Psoas muscle (tissue), 8 donors: Measurements from ENCODE around the gene NEK6. TPM values are rescaled to one million over a fixed set of nuclear protein-coding genes. Genes with fewer than 3 reads are reported as not detected.
A peak's percentile ranks its signal among the peaks of the same experiment; 100 is the strongest.

ENCODE experiments used
- ATAC-seq, 4 donors: fragments of 200-7000 bp; cut with Tn5 transposase; one replicate each; pipeline ENCODE4 v1.9.1; 2020; ENCODE audit warnings: moderate library complexity in 3 of 4, mild to moderate bottlenecking in 2 of 4
- DNase-seq, 2 donors: peaks; one replicate each; pipeline ENCODE4 v3.0.0-alpha.2; 2020
- H3K27ac ChIP-seq: fragments of 200-600 bp; one replicate; pipeline ENCODE4 v1.8.0; 2022
- H3K27me3 ChIP-seq, 3 donors: fragments of 200-600 bp in 1 of 3; one replicate each; pipeline versions ENCODE4 v1.6.1 to v1.8.0; 2013 to 2022; ENCODE audit warnings: low read length in 2 of 3, mild to moderate bottlenecking in 2 of 3, moderate library complexity in 1 of 3; ENCODE audit not compliant: insufficient read depth in 3 of 3
- H3K36me3 ChIP-seq, 2 donors: fragments of 200-600 bp in 1 of 2; one replicate each; pipeline versions ENCODE4 v1.6.1 to v1.8.0; 2013 to 2022; ENCODE audit warnings: low read depth in 1 of 2, mild to moderate bottlenecking in 1 of 2, moderate library complexity in 1 of 2; ENCODE audit not compliant: insufficient read depth in 1 of 2
- H3K4me1 ChIP-seq: fragments of 200-600 bp; one replicate; pipeline ENCODE4 v1.8.0; 2022
- H3K4me3 ChIP-seq: fragments of 200-600 bp; one replicate; pipeline ENCODE4 v1.8.0; 2022; ENCODE audit warnings: mild to moderate bottlenecking
- H3K9me3 ChIP-seq: fragments of 200-600 bp; one replicate; pipeline ENCODE4 v1.8.0; 2022
- WGBS, 3 donors: extraction: QIAGEN DNeasy Blood & Tissue Kit; methylation state at CpG; one replicate each; pipeline versions ENCODE4 v1.1.6 to v1.1.7; 2013; 5-methylcytosine and 5-hydroxymethylcytosine counted together
- intact Hi-C, 2 donors: fragments of 100-400 bp; cut with DNase I; formaldehyde crosslinking; loops; one replicate each; pipeline versions ENCODE4 v1.11.0 to v1.14.2; 2022
- polyA plus RNA-seq, 3 donors: library from polyadenylated mRNA; stranded (reverse); fragments of 200-250 nt; gene quantifications; one replicate each; pipeline ENCODE4 v1.2.3, GENCODE V29; 2013
- total RNA-seq, 4 donors: library from RNA; stranded (reverse); fragmentation: NEBNext Ultra II Directional in 2 of 4; extraction: Animal tissue kit (Norgen Biotek cat#: 25700) in 2 of 4; gene quantifications; one replicate each; pipeline versions ENCODE4 v1.2.1 to v1.2.4, GENCODE V29; 2021 to 2023
- TF ChIP-seq, protein P1 (sequence below): fragments of 200-600 bp; IDR thresholded peaks from one replicate; pipeline ENCODE4 v1.8.0; 2022; ENCODE audit warnings: antibody characterized with exemption
- donor health status: healthy with polysubstance abuse.
- donor health status: DM: no; HTN: no; CAD: no; lungs with moderate emphysema.
- donor health status: Bipolar disorder and iron deficiency.
- donor health status: healthy.
- donor health status: DM: yes; HTN: yes; CAD: no.
- donor health status: DM: no; HTN: no; CAD: no.
- donor health status: DM: no; HTN: no; CAD: no.
- donor health status: DM: yes; HTN: yes; CAD: no.

Gene NEK6
- total and polyA plus RNA-seq, 7 donors = 2.0 to 16.0 (median 5.3) TPM

- TF ChIP-seq, protein P1, sequence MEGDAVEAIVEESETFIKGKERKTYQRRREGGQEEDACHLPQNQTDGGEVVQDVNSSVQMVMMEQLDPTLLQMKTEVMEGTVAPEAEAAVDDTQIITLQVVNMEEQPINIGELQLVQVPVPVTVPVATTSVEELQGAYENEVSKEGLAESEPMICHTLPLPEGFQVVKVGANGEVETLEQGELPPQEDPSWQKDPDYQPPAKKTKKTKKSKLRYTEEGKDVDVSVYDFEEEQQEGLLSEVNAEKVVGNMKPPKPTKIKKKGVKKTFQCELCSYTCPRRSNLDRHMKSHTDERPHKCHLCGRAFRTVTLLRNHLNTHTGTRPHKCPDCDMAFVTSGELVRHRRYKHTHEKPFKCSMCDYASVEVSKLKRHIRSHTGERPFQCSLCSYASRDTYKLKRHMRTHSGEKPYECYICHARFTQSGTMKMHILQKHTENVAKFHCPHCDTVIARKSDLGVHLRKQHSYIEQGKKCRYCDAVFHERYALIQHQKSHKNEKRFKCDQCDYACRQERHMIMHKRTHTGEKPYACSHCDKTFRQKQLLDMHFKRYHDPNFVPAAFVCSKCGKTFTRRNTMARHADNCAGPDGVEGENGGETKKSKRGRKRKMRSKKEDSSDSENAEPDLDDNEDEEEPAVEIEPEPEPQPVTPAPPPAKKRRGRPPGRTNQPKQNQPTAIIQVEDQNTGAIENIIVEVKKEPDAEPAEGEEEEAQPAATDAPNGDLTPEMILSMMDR = no peak
- intact Hi-C loops = no loop called here
- 90 to 93% (median 92%) methylated on average over 13 of the region's 13 CpGs for WGBS, 3 donors
These were observed 10.9 kb downstream of the NEK6 start for GRCh38 chr9:124268661-124269060.

DNA sequence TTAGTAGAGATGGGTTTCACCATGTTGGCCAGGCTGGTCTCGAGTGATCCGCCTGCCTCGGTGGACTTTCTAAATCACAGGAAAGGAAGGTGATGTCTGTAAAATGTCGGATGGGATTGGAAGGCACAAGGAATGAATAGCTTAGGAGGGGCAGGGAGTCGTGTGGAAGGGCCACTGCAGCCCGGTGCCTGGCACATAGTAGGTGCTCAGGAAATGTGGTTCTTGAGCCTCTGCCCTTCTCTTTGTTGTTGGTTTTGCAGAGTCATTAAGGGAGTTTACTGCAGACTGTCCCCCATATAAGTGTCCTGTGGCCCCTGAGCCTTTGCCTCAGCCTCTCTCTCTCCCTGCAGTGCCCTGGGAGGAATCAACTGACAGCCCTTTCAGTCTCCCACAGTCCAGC is 11.8 kb downstream of the NEK6 start:
- TF ChIP-seq, protein P1 = no peak
- Histone ChIP-seq H3K9me3 (no peaks in the 10 kb centered on the region), H3K27ac (no peak overlapping the region), H3K27me3 (no peaks in the 10 kb centered on the region), H3K4me3 (no peak overlapping the region), H3K4me1 (peaks cover 30% of the 10 kb centered on the region), H3K36me3 (no peaks in the 10 kb centered on the region)
- no peak for DNase-seq
- 92 to 97% (median 94%) methylated on average over 6 of the region's 6 CpGs for WGBS, 3 donors
- intact Hi-C loops = no loop called here
- ATAC-seq = no peak

More at GRCh38 chr9:124268661-124269060, 10.9 kb downstream of the NEK6 start:
- no peak for DNase-seq
- no peak for ATAC-seq
- Histone ChIP-seq H3K4me3 (no peak overlapping the region), H3K27ac (no peak overlapping the region), H3K9me3 (no peaks in the 10 kb centered on the region), H3K27me3 (no peaks in the 10 kb centered on the region), H3K4me1 (peaks cover 37% of the 10 kb centered on the region), H3K36me3 (no peaks in the 10 kb centered on the region)

DNA sequence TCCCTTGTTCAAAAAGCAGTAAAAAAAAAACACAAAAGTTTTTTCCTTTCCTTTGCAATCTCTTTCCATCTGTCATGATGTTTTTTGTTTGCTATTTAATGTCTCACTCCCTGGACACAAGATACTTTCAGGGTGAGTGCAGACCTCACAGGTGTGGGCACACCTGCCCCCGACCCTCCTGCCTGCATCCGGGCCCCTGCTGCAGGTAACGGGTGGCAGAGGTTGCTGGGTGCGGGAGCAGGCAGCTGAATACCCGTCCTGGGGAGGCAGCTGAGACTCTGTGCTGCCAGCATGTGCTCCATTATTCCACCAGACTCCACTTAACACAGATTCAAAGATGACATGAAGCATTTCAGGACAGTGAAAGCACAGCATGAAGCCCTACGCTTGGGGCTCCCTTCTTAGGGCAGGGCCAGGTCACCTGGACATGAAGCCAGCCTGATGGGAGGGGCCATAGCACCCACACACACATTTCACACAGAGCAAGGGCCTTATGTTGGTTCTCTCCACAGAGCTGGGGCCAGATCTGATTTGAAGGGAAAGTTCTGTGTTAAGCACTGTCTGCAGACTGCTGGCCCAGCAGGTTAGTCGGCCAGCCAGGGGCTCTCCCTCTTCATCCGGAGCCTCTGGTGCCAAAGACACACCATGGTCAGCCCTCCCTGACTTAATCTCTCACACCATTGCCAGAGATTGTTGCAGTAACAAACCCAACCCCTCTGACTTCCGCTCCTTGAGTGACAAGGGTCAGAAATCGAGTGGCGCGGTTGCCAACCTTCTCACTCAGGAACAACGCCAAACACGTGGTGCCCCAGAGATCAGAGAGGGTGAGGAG is 13.0 kb downstream of the NEK6 start:
- no peaks in the 10 kb centered on the region for H3K36me3 ChIP-seq
- peak overlapping the region; percentile 2 for H3K27ac ChIP-seq
- no peaks in the 10 kb centered on the region for H3K27me3 ChIP-seq
- 34 to 56% (median 38%) methylated on average over 14 of the region's 14 CpGs for WGBS, 3 donors
- no peak overlapping the region for H3K4me3 ChIP-seq
- peaks cover 30% of the 10 kb centered on the region for H3K4me1 ChIP-seq
- H3K9me3 ChIP-seq = no peaks in the 10 kb centered on the region
- intact Hi-C loops = no loop called here
- ATAC-seq = peak; percentile 43 to 79 (median 72)
- TF ChIP-seq, protein P1 = no peak
- peak; percentile 56 to 71 for DNase-seq

GRCh38 chr9:124271660-124272059 is 13.9 kb downstream of the NEK6 start:
- ATAC-seq = peak in 3 of 4 donors; percentile 43 to 85 (median 60)
- Histone ChIP-seq H3K36me3 (no peaks in the 10 kb centered on the region), H3K4me1 (peaks cover 29% of the 10 kb centered on the region), H3K27ac (peak overlapping the region; percentile 4), H3K4me3 (no peak overlapping the region), H3K9me3 (no peaks in the 10 kb centered on the region), H3K27me3 (no peaks in the 10 kb centered on the region)
- intact Hi-C loops = no loop called here
- TF ChIP-seq, protein P1 = no peak
- no peak for DNase-seq
- WGBS, 3 donors = 27 to 30% (median 27%) methylated on average over 7 of the region's 7 CpGs
